Mesendoderm (in vitro differentiated cells): Measurements from ENCODE around the gene QSER1.

ENCODE experiments used
- DNase-seq: peaks from one replicate; pipeline ENCODE4 v3.0.0; 2013
- H2AK5ac ChIP-seq: 2 replicates; pipeline ENCODE4 v1.6.1; 2013; ENCODE audit warnings: low read length, inconsistent platforms
- H2BK120ac ChIP-seq: 2 replicates; pipeline ENCODE4 v1.6.1; 2013; ENCODE audit warnings: low read depth, mild to moderate bottlenecking, low read length, moderate library complexity, mixed read lengths
- H2BK15ac ChIP-seq: replicated peaks from 2 replicates; pipeline ENCODE4 v1.6.1; 2013; ENCODE audit warnings: low read depth, mild to moderate bottlenecking, moderate library complexity
- H2BK5ac ChIP-seq: 2 replicates; pipeline ENCODE4 v1.6.1; 2013; ENCODE audit warnings: low read length, inconsistent platforms
- H3K18ac ChIP-seq: 2 replicates; pipeline ENCODE4 v1.6.1; 2013; ENCODE audit warnings: mild to moderate bottlenecking, low read length, mixed read lengths
- H3K23ac ChIP-seq: one replicate; pipeline ENCODE4 v1.6.1; 2013; ENCODE audit warnings: low read length
- H3K27ac ChIP-seq: 2 replicates; pipeline ENCODE4 v1.5.1; 2013; ENCODE audit warnings: low read depth, mild to moderate bottlenecking, inconsistent platforms, low read length, moderate library complexity
- H3K27me3 ChIP-seq: 2 replicates; pipeline ENCODE4 v1.6.1; 2013; ENCODE audit warnings: low read length, control low read depth, mild to moderate bottlenecking, inconsistent platforms; ENCODE audit not compliant: insufficient read depth, poor library complexity
- H3K36me3 ChIP-seq: 2 replicates; pipeline ENCODE4 v1.6.1; 2013; ENCODE audit warnings: low read length, inconsistent platforms; ENCODE audit not compliant: control insufficient read depth, insufficient read depth
- H3K4ac ChIP-seq: one replicate; pipeline ENCODE4 v1.6.1; 2013; ENCODE audit warnings: low read depth, mild to moderate bottlenecking, low read length, moderate library complexity
- H3K4me1 ChIP-seq: 2 replicates; pipeline ENCODE4 v1.6.1; 2013; ENCODE audit warnings: low read depth, low read length, inconsistent platforms; ENCODE audit not compliant: control insufficient read depth
- H3K4me2 ChIP-seq: 2 replicates; pipeline ENCODE4 v1.6.1; 2013; ENCODE audit warnings: low read length
- H3K4me3 ChIP-seq: 2 replicates; pipeline ENCODE4 v1.5.1; 2013; ENCODE audit warnings: mild to moderate bottlenecking, low read length
- H3K56ac ChIP-seq: one replicate; pipeline ENCODE4 v1.6.1; 2013; ENCODE audit warnings: low read length
- H3K79me1 ChIP-seq: 2 replicates; pipeline ENCODE4 v1.6.1; 2013; ENCODE audit warnings: low read length, inconsistent platforms
- H3K79me2 ChIP-seq: 2 replicates; pipeline ENCODE4 v1.6.1; 2013; ENCODE audit warnings: mild to moderate bottlenecking, low read length; ENCODE audit not compliant: control insufficient read depth, insufficient read depth
- H3K9ac ChIP-seq: 2 replicates; pipeline ENCODE4 v1.6.1; 2013; ENCODE audit warnings: low read length, inconsistent platforms
- H4K5ac ChIP-seq: one replicate; pipeline ENCODE4 v1.6.1; 2013; ENCODE audit warnings: low read length
- H4K8ac ChIP-seq: one replicate; pipeline ENCODE4 v1.6.1; 2013; ENCODE audit warnings: low read depth, mild to moderate bottlenecking, control low read depth, low read length, moderate library complexity
- WGBS: extraction: QIAGEN DNeasy Blood & Tissue Kit; methylation state at CpG from one replicate; pipeline ENCODE4 v1.1.7; 2013; ENCODE audit warnings: low lambda C conversion rate, missing lambda C conversion rate; ENCODE audit not compliant: insufficient coverage; ENCODE audit errors: extremely low coverage; 5-methylcytosine and 5-hydroxymethylcytosine counted together

Gene QSER1

DNA sequence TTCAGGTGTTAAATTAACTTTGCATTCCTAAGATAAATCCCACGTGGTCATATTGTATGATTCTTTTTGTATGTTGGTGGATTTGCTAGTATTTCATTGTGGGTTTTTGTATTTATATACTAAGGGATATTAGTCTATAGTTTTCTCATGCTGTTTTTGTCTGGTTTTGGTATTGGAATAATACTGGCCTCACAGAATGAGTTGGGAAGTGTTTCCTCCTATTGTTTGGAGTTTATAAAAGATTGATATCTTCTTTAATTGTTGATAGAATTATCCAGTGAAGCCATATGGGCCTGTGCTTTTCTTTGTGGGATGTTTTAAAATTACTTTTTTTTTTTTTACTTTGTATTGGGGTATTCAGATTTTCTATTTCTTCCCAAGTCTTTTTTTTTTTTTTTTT is 59.8 kb downstream of the QSER1 start:
- no peak overlapping the region for H4K8ac ChIP-seq
- H2BK15ac ChIP-seq, result no peak overlapping the region
- peaks cover 3% of the 10 kb centered on the region for H3K79me1 ChIP-seq
- no peaks in the 10 kb centered on the region for H3K36me3 ChIP-seq
- no peaks in the 10 kb centered on the region for H3K27me3 ChIP-seq
- no peak for DNase-seq
- H2BK5ac ChIP-seq, result no peak overlapping the region
- no peak overlapping the region for H3K23ac ChIP-seq
- H3K56ac ChIP-seq, result no peak overlapping the region
- H3K4ac ChIP-seq, result no peak overlapping the region
- no peak overlapping the region for H4K5ac ChIP-seq
- no peak overlapping the region for H3K4me2 ChIP-seq
- H3K27ac ChIP-seq, result no peak overlapping the region
- H3K4me3 ChIP-seq, result no peak overlapping the region
- H2AK5ac ChIP-seq, result no peak overlapping the region
- no CpG with 5 or more reads among the region's 1 CpG for WGBS
- H3K18ac ChIP-seq, result no peak overlapping the region
- no peak overlapping the region for H3K9ac ChIP-seq
- no peaks in the 10 kb centered on the region for H3K4me1 ChIP-seq
- no peak overlapping the region for H2BK120ac ChIP-seq
- peaks cover 8% of the 10 kb centered on the region for H3K79me2 ChIP-seq

GRCh38 chr11:32953700-32954099 is 61.1 kb downstream of the QSER1 start:
- H3K4me2 ChIP-seq, result no peak overlapping the region
- H3K9ac ChIP-seq, result no peak overlapping the region
- no peak overlapping the region for H3K4me3 ChIP-seq
- H2BK120ac ChIP-seq, result no peak overlapping the region
- H3K4ac ChIP-seq, result no peak overlapping the region
- no peaks in the 10 kb centered on the region for H3K4me1 ChIP-seq
- no peaks in the 10 kb centered on the region for H3K27me3 ChIP-seq
- no peak overlapping the region for H4K5ac ChIP-seq
- H3K36me3 ChIP-seq, result no peaks in the 10 kb centered on the region
- H3K56ac ChIP-seq, result no peak overlapping the region
- no peak for DNase-seq
- peaks cover 3% of the 10 kb centered on the region for H3K79me1 ChIP-seq
- no peak overlapping the region for H2BK15ac ChIP-seq
- no peak overlapping the region for H2BK5ac ChIP-seq
- no peak overlapping the region for H3K27ac ChIP-seq
- peaks cover 8% of the 10 kb centered on the region for H3K79me2 ChIP-seq
- no peak overlapping the region for H4K8ac ChIP-seq
- H3K18ac ChIP-seq, result no peak overlapping the region
- no peak overlapping the region for H3K23ac ChIP-seq
- H2AK5ac ChIP-seq, result no peak overlapping the region

DNA sequence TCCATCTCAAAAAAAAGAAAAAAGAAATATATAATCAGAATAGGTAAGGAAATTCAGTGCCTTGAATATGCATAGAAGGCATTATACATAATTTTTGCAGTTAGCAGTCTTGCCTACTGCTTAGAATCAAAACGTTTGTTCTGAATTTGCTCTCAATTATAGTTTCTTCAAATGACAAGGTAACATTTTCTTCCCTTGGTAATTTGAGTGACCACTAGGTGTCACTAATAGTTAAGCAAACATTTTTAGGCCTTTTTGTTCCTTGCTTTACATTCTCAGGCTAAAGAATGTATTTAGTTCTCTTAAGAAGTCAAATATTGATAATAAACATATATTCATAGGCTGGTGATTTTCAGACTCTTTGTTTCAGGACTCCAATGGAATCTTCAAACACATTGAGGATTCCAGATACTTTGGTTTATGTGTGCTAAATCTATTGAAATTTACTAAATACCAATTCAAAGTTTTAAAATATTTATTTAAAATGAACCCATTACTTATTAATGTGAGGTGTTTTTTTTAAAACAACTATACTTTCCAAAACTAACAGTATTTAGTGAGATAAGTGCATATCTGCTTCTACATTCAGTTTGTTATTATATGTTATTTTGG is 68.0 kb downstream of the QSER1 start:
- no peak overlapping the region for H3K4me2 ChIP-seq
- H3K4ac ChIP-seq, result no peak overlapping the region
- no peaks in the 10 kb centered on the region for H3K79me1 ChIP-seq
- WGBS, result no CpG with 5 or more reads among the region's 1 CpG
- H2BK5ac ChIP-seq, result no peak overlapping the region
- no peak overlapping the region for H4K8ac ChIP-seq
- no peak overlapping the region for H4K5ac ChIP-seq
- H3K4me1 ChIP-seq, result no peaks in the 10 kb centered on the region
- H2BK15ac ChIP-seq, result no peak overlapping the region
- no peak overlapping the region for H3K18ac ChIP-seq
- no peaks in the 10 kb centered on the region for H3K27me3 ChIP-seq
- H3K79me2 ChIP-seq, result no peaks in the 10 kb centered on the region
- peak; percentile 60 for DNase-seq
- H3K36me3 ChIP-seq, result peaks cover 2% of the 10 kb centered on the region
- no peak overlapping the region for H2AK5ac ChIP-seq
- H3K27ac ChIP-seq, result no peak overlapping the region
- H3K4me3 ChIP-seq, result no peak overlapping the region
- no peak overlapping the region for H3K9ac ChIP-seq
- H2BK120ac ChIP-seq, result no peak overlapping the region
- no peak overlapping the region for H3K23ac ChIP-seq
- no peak overlapping the region for H3K56ac ChIP-seq

DNA sequence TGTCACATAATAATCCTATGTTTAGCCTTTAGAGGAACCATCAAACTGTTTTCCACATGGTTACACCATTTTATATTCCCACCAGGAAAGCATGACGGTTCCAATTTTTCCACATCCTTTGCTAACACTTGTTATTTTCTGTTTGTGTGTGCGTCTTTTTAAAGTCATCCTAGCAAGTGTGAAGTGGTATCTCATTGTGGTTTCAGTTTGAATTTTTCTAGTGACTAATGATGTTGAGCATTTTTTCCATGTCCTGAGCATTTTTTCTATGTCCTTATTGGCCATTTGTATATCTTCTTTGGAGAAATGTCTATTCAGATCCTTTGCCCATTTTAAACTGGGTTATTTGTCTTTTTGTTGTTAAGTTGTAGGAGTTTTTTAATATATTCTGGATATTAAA is 69.4 kb downstream of the QSER1 start:
- H3K4me3 ChIP-seq, result no peak overlapping the region
- no peak overlapping the region for H2BK15ac ChIP-seq
- H3K27ac ChIP-seq, result no peak overlapping the region
- H3K79me1 ChIP-seq, result no peaks in the 10 kb centered on the region
- no peak overlapping the region for H4K5ac ChIP-seq
- H3K27me3 ChIP-seq, result no peaks in the 10 kb centered on the region
- no peak overlapping the region for H2BK120ac ChIP-seq
- H3K36me3 ChIP-seq, result peaks cover 2% of the 10 kb centered on the region
- WGBS, result no CpG with 5 or more reads among the region's 2 CpGs
- no peaks in the 10 kb centered on the region for H3K79me2 ChIP-seq
- H3K4ac ChIP-seq, result no peak overlapping the region
- no peak overlapping the region for H3K4me2 ChIP-seq
- H4K8ac ChIP-seq, result no peak overlapping the region
- no peak for DNase-seq
- no peak overlapping the region for H2BK5ac ChIP-seq
- H3K23ac ChIP-seq, result no peak overlapping the region
- H3K9ac ChIP-seq, result no peak overlapping the region
- H3K4me1 ChIP-seq, result no peaks in the 10 kb centered on the region
- no peak overlapping the region for H2AK5ac ChIP-seq
- H3K18ac ChIP-seq, result no peak overlapping the region
- no peak overlapping the region for H3K56ac ChIP-seq

- Histone ChIP-seq H3K4me3 (no peak overlapping the region), H3K36me3 (peaks cover 2% of the 10 kb centered on the region), H2BK120ac (no peak overlapping the region), H2BK5ac (no peak overlapping the region), H3K27ac (no peak overlapping the region), H4K8ac (no peak overlapping the region), H3K4me1 (no peaks in the 10 kb centered on the region), H3K56ac (no peak overlapping the region), H3K79me1 (no peaks in the 10 kb centered on the region), H3K4ac (no peak overlapping the region), H3K4me2 (no peak overlapping the region), H3K27me3 (no peaks in the 10 kb centered on the region), H3K9ac (no peak overlapping the region), H2AK5ac (no peak overlapping the region), H3K79me2 (no peaks in the 10 kb centered on the region), H3K23ac (no peak overlapping the region), H2BK15ac (no peak overlapping the region), H3K18ac (no peak overlapping the region), H4K5ac (no peak overlapping the region)
- DNase-seq, result peak; percentile 21
- no CpG with 5 or more reads among the region's 2 CpGs for WGBS
Observed at GRCh38 chr11:32963721-32964120, 71.1 kb downstream of the QSER1 start.

DNA sequence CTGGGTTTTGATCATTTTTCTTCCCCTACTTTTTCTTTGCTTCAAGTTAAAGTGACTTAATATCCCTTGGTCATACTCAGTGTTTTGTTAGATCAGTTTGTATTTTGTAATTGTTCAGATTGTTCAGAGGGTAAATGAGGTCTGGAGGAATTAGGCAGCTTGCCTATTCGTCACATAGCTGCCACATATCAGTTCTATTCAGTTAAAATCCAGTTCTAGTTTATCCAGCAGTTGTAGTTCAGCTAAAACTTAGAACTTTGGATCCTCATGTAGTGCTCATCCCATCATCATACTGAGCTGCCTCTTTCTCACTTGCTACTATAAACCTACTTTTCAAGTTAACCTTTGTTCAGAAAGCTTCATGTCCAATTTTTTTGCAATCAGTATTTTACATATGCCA is 75.9 kb downstream of the QSER1 start:
- H4K5ac ChIP-seq, result no peak overlapping the region
- H3K4ac ChIP-seq, result no peak overlapping the region
- WGBS, result no CpG with 5 or more reads among the region's 1 CpG

More for the DNA sequence above, 75.9 kb downstream of the QSER1 start:
- no peaks in the 10 kb centered on the region for H3K4me1 ChIP-seq
- H2BK5ac ChIP-seq, result no peak overlapping the region
- no peak overlapping the region for H2AK5ac ChIP-seq
- H4K8ac ChIP-seq, result no peak overlapping the region
- H3K27ac ChIP-seq, result no peak overlapping the region
- no peaks in the 10 kb centered on the region for H3K79me2 ChIP-seq
- H3K23ac ChIP-seq, result no peak overlapping the region
- H3K79me1 ChIP-seq, result no peaks in the 10 kb centered on the region
- no peaks in the 10 kb centered on the region for H3K36me3 ChIP-seq
- no peak overlapping the region for H3K9ac ChIP-seq
- H2BK120ac ChIP-seq, result no peak overlapping the region
- H3K4me3 ChIP-seq, result no peak overlapping the region
- no peak for DNase-seq
- no peak overlapping the region for H3K18ac ChIP-seq
- H3K27me3 ChIP-seq, result no peaks in the 10 kb centered on the region
- H3K56ac ChIP-seq, result no peak overlapping the region
- H2BK15ac ChIP-seq, result no peak overlapping the region
- H3K4me2 ChIP-seq, result no peak overlapping the region
